Measurements from ENCODE around the gene CD96.
"Not testable (repeated sequence)": the region's sequence is repeated elsewhere in the genome, so short reads cannot be mapped to it uniquely, and the experiment has no call there.

Gene CD96

GRCh38 chr3:111667170-111667569, 125.2 kb downstream of the CD96 start:
- no peak overlapping the region for H3K4me3 ChIP-seq (ENCODE audit: low read depth, low read length)
- no peak for TF ChIP-seq CTCF (IDR thresholded peaks at IDR 0.05; ENCODE audit: low read depth, low read length, missing control alignments)
- DNase-seq (ENCODE audit: low read depth) = no peak

DNA sequence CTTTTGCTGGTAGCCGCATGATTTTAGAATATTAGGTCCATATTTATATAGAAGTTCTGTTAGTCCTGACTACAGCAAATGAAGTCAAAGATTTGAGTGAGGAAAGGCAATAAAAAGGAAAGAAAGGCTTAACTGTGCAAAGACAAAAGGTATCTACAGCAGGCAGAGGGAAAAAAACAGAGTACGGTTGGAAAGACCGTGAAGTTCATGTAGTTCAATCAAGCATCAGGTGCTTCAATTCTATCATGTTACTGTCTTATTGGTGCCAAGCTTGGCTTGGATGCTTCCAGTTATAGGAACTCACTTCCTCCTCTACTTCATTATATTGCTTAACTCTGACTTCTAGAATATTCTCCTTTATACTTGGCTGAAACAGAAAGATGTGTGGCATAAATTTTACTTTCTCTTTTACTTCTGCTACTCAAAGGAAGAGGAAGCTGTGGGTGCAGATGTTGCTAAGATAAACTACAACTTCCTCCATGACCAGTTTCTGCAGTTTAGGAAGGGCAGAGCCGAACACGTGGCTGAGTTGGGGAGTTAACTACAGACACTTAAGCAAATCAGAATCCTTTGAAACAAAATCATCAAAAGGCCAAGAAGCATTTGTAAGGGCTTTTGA, 125.7 kb downstream of the CD96 start:
- DNase-seq (ENCODE audit: low read depth) = peak; percentile 87
- no peak overlapping the region for H3K4me3 ChIP-seq (ENCODE audit: low read depth, low read length)
- no peak for TF ChIP-seq CTCF (IDR thresholded peaks at IDR 0.05; ENCODE audit: low read depth, low read length, missing control alignments)

- H3K4me3 ChIP-seq (ENCODE audit: low read depth, low read length) = no peak overlapping the region
- DNase-seq (ENCODE audit: low read depth) = no peak
These were observed 126.3 kb downstream of the CD96 start for GRCh38 chr3:111668326-111668725.

DNA sequence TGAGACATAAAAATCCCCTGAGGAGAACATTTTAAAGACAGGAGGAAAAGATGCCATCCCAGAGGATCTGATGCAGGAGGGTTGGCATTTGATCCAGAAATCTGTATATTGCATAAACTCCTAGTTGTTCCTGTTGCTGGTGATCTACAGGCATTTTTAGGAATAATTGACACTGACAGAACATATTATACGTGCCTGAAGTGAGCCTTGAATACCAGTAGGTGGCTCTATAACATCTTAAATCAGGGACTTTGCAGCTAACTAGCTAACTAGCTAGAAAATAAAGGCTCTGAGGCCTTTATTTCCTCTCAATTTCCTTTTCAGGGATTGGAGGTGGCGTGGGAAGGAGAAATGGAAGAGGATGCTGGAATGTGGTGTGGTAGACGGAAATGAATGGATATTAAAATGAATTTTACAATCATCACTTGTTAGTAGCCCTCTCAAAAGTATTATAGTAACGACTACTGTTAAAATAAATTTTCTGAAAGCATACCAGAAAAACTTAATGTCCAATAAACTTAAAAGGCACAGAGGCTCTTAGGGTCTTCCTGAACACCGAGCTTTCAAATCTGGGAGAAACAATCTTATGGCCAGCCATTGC, 127.0 kb downstream of the CD96 start:
- DNase-seq (ENCODE audit: low read depth) = no peak
- peak; percentile 70 for TF ChIP-seq CTCF (IDR thresholded peaks at IDR 0.05; ENCODE audit: low read depth, low read length, missing control alignments)
- no peak overlapping the region for H3K4me3 ChIP-seq (ENCODE audit: low read depth, low read length)

More at GRCh38 chr3:111668326-111668725, 126.3 kb downstream of the CD96 start:
- TF ChIP-seq CTCF (IDR thresholded peaks at IDR 0.05; ENCODE audit: low read depth, low read length, missing control alignments) = no peak

DNA sequence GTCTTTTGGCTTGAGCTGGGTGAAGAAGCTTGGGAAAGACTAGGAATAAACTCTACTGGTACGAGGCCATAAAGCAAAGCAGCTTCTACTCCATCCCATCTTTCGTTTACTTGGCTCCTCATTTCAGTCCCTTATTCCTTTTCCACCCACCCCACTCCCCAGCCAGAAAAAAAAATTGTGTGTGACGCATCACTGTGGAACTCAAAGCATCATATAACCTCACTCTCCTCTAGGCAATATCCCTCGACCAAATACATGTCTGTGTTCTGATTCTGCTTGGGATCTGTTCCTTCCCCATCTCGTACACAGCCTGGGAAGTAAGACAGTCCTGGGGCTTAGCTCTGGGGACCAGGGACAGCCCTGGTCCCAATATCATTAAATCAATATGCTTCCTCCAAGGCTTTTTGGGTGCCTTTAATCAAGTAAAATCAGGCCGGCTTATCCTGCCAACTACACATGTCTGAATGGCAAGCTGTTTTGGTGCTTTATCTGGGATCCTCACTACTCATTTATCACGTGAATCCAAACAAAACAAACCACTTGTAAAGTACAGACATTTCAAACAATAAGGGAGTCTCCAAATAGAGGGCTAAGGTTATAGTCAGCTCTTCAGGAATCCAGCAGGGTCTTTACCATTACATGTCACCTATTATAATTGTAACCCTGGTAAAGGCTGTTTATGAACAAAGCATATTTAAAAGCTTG, 128.1 kb downstream of the CD96 start:
- TF ChIP-seq CTCF (IDR thresholded peaks at IDR 0.05; ENCODE audit: low read depth, low read length, missing control alignments) = no peak
- no peak overlapping the region for H3K4me3 ChIP-seq (ENCODE audit: low read depth, low read length)
- DNase-seq (ENCODE audit: low read depth) = no peak

DNA sequence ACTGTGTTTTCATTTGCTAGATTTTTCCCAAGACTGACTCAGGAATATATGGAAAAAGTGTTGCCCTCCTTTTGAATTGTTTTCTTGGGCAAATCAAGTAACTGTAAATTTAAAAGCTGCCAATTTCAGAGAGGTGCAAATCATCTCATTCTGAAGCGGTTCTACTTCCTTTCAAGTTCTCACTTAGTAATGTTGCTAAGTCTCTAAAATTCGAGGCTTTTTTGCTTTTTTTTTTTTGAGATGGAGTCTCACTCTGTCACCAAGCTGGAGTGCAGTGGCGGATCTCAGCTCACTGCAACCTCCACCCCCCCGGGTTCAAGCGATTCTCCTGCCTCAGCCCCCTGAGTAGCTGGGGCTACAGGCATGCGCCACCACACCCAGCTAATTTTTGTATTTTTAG, 130.5 kb downstream of the CD96 start:
- not testable (repeated sequence) for DNase-seq (ENCODE audit: low read depth); H3K4me3 ChIP-seq (ENCODE audit: low read depth, low read length)

DNA sequence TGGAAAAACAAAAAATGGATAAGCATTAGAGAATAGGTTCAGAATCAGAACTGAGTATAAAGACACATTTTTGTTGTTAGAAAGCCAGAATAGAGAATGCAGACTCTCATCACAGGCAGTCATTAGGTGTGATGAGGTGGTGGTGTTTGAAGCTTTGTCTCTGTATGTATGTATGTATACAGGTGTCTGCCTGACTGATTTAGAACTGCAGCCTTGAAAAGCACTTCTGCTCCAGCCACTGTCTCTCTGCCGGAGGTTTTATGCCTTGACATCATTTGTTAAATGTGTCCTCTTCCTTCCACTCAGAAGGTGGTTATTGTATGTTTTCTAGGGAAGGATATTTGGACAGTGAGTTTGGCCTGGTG, 133.8 kb downstream of the CD96 start:
- H3K4me3 ChIP-seq (ENCODE audit: low read depth, low read length) = peak overlapping the region; percentile 40
- no peak for TF ChIP-seq CTCF (IDR thresholded peaks at IDR 0.05; ENCODE audit: low read depth, low read length, missing control alignments)
- no peak for DNase-seq (ENCODE audit: low read depth)
